ENCODE data around the gene PEPD.
A peak's percentile ranks its signal among the peaks of the same experiment; 100 is the strongest.

Gene PEPD

GRCh38 chr19:33398361-33399060 lies 123.1 kb downstream of the PEPD start:
- intact Hi-C loops (cut with DNase I), result no loop called here

GRCh38 chr19:33397536-33398360 lies 123.8 kb downstream of the PEPD start:
- peak in 3 of 42 donors; percentile 3 to 36 (median 27) for DNase-seq
- intact Hi-C loops (cut with DNase I), result no loop called here

More at GRCh38 chr19:33398361-33399060, 123.1 kb downstream of the PEPD start:
- DNase-seq, result peak in 5 of 42 donors; percentile 12 to 55 (median 31)

- peak in 1 of 42 donors; percentile 2 for DNase-seq
- intact Hi-C loops (cut with DNase I), result no loop called here
Observed at GRCh38 chr19:33396701-33397535, 124.7 kb downstream of the PEPD start.

GRCh38 chr19:33395561-33396550 lies 125.7 kb downstream of the PEPD start:
- peak in 10 of 42 donors; percentile 34 to 65 (median 44) for DNase-seq

GRCh38 chr19:33394723-33395560 lies 126.6 kb downstream of the PEPD start:
- DNase-seq, result peak in 2 of 42 donors; percentile 1 to 27
- intact Hi-C loops (cut with DNase I), result no loop called here

More at GRCh38 chr19:33395561-33396550, 125.7 kb downstream of the PEPD start:
- intact Hi-C loops (cut with DNase I), result no loop called here

GRCh38 chr19:33394006-33394722 lies 127.4 kb downstream of the PEPD start:
- intact Hi-C loops (cut with DNase I), result no loop called here
- peak in 3 of 42 donors; percentile 4 to 49 (median 32) for DNase-seq

- peak in 2 of 42 donors; percentile 29 to 43 for DNase-seq
Observed at GRCh38 chr19:33393286-33394005, 128.1 kb downstream of the PEPD start.

GRCh38 chr19:33392341-33393285 lies 129.0 kb downstream of the PEPD start:
- intact Hi-C loops (cut with DNase I), result no loop called here
- peak in 6 of 42 donors; percentile 4 to 43 (median 22) for DNase-seq

More at GRCh38 chr19:33393286-33394005, 128.1 kb downstream of the PEPD start:
- intact Hi-C loops (cut with DNase I), result no loop called here

GRCh38 chr19:33391631-33392249 lies 129.9 kb downstream of the PEPD start:
- DNase-seq, result peak in 6 of 42 donors; percentile 9 to 38 (median 27)
- intact Hi-C loops (cut with DNase I), result no loop called here

- peak in 11 of 42 donors; percentile 0 to 41 (median 17) for DNase-seq
- intact Hi-C loops (cut with DNase I), result no loop called here
Observed at GRCh38 chr19:33390908-33391630, 130.5 kb downstream of the PEPD start.

- peak in 20 of 42 donors; percentile 16 to 77 (median 38) for DNase-seq
- intact Hi-C loops (cut with DNase I), result no loop called here
Observed at GRCh38 chr19:33390101-33390907, 131.3 kb downstream of the PEPD start.

- DNase-seq, result peak in 12 of 42 donors; percentile 12 to 59 (median 26)
- intact Hi-C loops (cut with DNase I), result no loop called here
Observed at GRCh38 chr19:33389421-33390100, 132.0 kb downstream of the PEPD start.
